Measurements from ENCODE around the gene TNFRSF14. TPM values are rescaled to one million over a fixed set of nuclear protein-coding genes. Genes with fewer than 3 reads are reported as not detected.

TNFRSF14 gene
- total RNA-seq, 4 donors from 2014 or later = 34.4 to 94.6 (median 61.0) TPM

- TF ChIP-seq CTCF (IDR thresholded peaks at IDR 0.05; ENCODE audit: low read depth) = no peak
Measured at GRCh38 chr1:2518528-2518927, 37.6 kb upstream of the TNFRSF14 start.

GRCh38 chr1:2519029-2519685 is 37.0 kb upstream of the TNFRSF14 start:
- no peak for TF ChIP-seq CTCF (IDR thresholded peaks at IDR 0.05; ENCODE audit: low read depth)

- no peak for TF ChIP-seq CTCF (IDR thresholded peaks at IDR 0.05; ENCODE audit: low read depth)
Measured at GRCh38 chr1:2519729-2520128, 36.4 kb upstream of the TNFRSF14 start.

- no peak for TF ChIP-seq CTCF (IDR thresholded peaks at IDR 0.05; ENCODE audit: low read depth)
Measured at GRCh38 chr1:2520206-2520605, 36.0 kb upstream of the TNFRSF14 start.

- no peak for TF ChIP-seq CTCF (IDR thresholded peaks at IDR 0.05; ENCODE audit: low read depth)
Measured at GRCh38 chr1:2520806-2521205, 35.4 kb upstream of the TNFRSF14 start.

GRCh38 chr1:2522230-2522629 is 33.9 kb upstream of the TNFRSF14 start:
- no peak for TF ChIP-seq CTCF (IDR thresholded peaks at IDR 0.05; ENCODE audit: low read depth)

- no peak for TF ChIP-seq CTCF (IDR thresholded peaks at IDR 0.05; ENCODE audit: low read depth)
Measured at GRCh38 chr1:2523191-2523890, 32.8 kb upstream of the TNFRSF14 start.

Measured in subcutaneous adipose tissue (tissue), 4 donors.